PC-9 (cell line): ENCODE results near the gene CCM2L. TPM values are rescaled to one million over a fixed set of nuclear protein-coding genes. Genes with fewer than 3 reads are reported as not detected.

Source experiments
- BruUV-seq: library from RNA; stranded (reverse); fragments of 400-500 nt; replicated peaks from 2 replicates; lab custom pipeline; 2021; lab: Mats Ljungman, UMichigan
- CTCF ChIA-PET: fragments of 300-600 bp; sonication (Branson Sonifier 250); formaldehyde crosslinking; loops from one replicate; lab custom pipeline; 2022; ENCODE audit warnings: antibody characterized with exemption; lab: Charles Lee
- POLR2A ChIA-PET: fragments of 300-600 bp; sonication (Branson Sonifier 250); formaldehyde crosslinking; loops from one replicate; lab custom pipeline; 2022; ENCODE audit warnings: antibody characterized with exemption; ENCODE audit not compliant: unreplicated experiment; lab: Charles Lee
- DNase-seq, 2 experiments: peaks; one replicate each; pipeline versions ENCODE4 v3.0.0 to v3.0.0-alpha.2; 2015 to 2022; ENCODE audit warnings: mixed read lengths in 1 of 2
- H2AFZ ChIP-seq: fragments of 200-600 bp; sonication (generic); 2 replicates; pipeline ENCODE4 v1.8.1; 2017; ENCODE audit warnings: antibody characterized with exemption
- H3F3A ChIP-seq: fragments of 200-600 bp; sonication (generic); 2 replicates; pipeline ENCODE4 v1.8.1; 2017; ENCODE audit warnings: antibody characterized with exemption, mild to moderate bottlenecking, low read depth; ENCODE audit not compliant: insufficient read depth
- H3K27ac ChIP-seq: fragments of 200-600 bp; sonication (generic); 2 replicates; pipeline ENCODE4 v1.6.1; 2016; ENCODE audit warnings: mixed run types
- H3K27me3 ChIP-seq: fragments of 200-600 bp; sonication (generic); 2 replicates; pipeline ENCODE4 v1.6.1; 2016; ENCODE audit warnings: low read depth, mixed run types; ENCODE audit not compliant: insufficient read depth
- H3K36me3 ChIP-seq: fragments of 200-600 bp; sonication (generic); 2 replicates; pipeline ENCODE4 v1.6.1; 2016; ENCODE audit warnings: low read depth, mixed run types
- H3K4me1 ChIP-seq: fragments of 200-600 bp; sonication (generic); replicated peaks from 2 replicates; pipeline ENCODE4 v1.6.1; 2016; ENCODE audit warnings: mixed run types; ENCODE audit not compliant: insufficient read depth
- H3K4me2 ChIP-seq: fragments of 200-600 bp; sonication (generic); 2 replicates; pipeline ENCODE4 v1.6.1; 2017; ENCODE audit warnings: mixed run types
- H3K4me3 ChIP-seq: fragments of 200-600 bp; sonication (generic); 2 replicates; pipeline ENCODE4 v1.6.1; 2016; ENCODE audit warnings: mixed run types
- H3K79me2 ChIP-seq: fragments of 200-600 bp; sonication (generic); 2 replicates; pipeline ENCODE4 v1.6.1; 2017; ENCODE audit warnings: low read depth, mixed run types
- H3K9me2 ChIP-seq: fragments of 200-600 bp; sonication (generic); 2 replicates; pipeline ENCODE4 v1.8.1; 2017; ENCODE audit warnings: mild to moderate bottlenecking; ENCODE audit not compliant: insufficient read depth
- H3K9me3 ChIP-seq: fragments of 200-600 bp; sonication (generic); 2 replicates; pipeline ENCODE4 v1.8.1; 2016; ENCODE audit warnings: low read depth; ENCODE audit not compliant: insufficient read depth
- H4K20me1 ChIP-seq: fragments of 200-600 bp; sonication (generic); 2 replicates; pipeline ENCODE4 v1.8.1; 2017; ENCODE audit not compliant: insufficient read depth
- CTCF ChIP-seq: fragments of 200-600 bp; sonication (generic); conservative IDR thresholded peaks from 2 replicates; pipeline ENCODE4 v1.6.1; 2017; ENCODE audit warnings: mixed run types, antibody characterized with exemption, mild to moderate bottlenecking, moderate library complexity
- EZH2 ChIP-seq: fragments of 200-600 bp; sonication (generic); IDR thresholded peaks from 2 replicates; pipeline ENCODE4 v1.8.0; 2017; ENCODE audit warnings: antibody characterized with exemption, low read depth
- intact Hi-C: fragments of 100-400 bp; cut with micrococcal nuclease; formaldehyde crosslinking; loops from one replicate; pipeline ENCODE4 v1.10.0; 2022; ENCODE audit not compliant: unreplicated experiment
- total RNA-seq: library from RNA; stranded (reverse); gene quantifications from 2 replicates; pipeline ENCODE4 v1.2.3, GENCODE V29; 2021

The CCM2L gene
- total RNA-seq, 1 experiment from 2014 or later: 0.31 TPM

- H3K4me1 ChIP-seq: 0 out of 2 replicates have a peak, but pooled peaks cover 4% of the 10 kb centered on the region
- ChIA-PET CTCF (interaction anchor here (0.6 to 1.1 kb wide), 3 partner anchors 45 to 345 kb away, joined by 3 to 7 read pairs (median 4); no protein-coding TSS in a partner anchor), POLR2A (no interaction called here)
- no peaks in the 10 kb centered on the region for H4K20me1 ChIP-seq
- no TSS peak for BruUV-seq
- H3K9me2 ChIP-seq: no peaks in the 10 kb centered on the region
- H3K4me2 ChIP-seq: peak overlapping the region; percentile 75
- H3F3A ChIP-seq: no peaks in the 10 kb centered on the region
- H3K36me3 ChIP-seq: no peaks in the 10 kb centered on the region
- TF ChIP-seq EZH2 (no peak), CTCF (no peak)
- no peaks in the 10 kb centered on the region for H3K79me2 ChIP-seq
- no peak overlapping the region for H3K27ac ChIP-seq
- H3K4me3 ChIP-seq: peak overlapping the region; percentile 60; the same call in 1 of the 2 replicates
- no peaks in the 10 kb centered on the region for H3K9me3 ChIP-seq
- peak overlapping the region; percentile 68; the same call in 1 of the 2 replicates for H2AFZ ChIP-seq
- intact Hi-C loops: loop anchor here (5.0 kb wide), 1 partner anchor 66 kb away; the partner anchor contains the start of gene PDRG1
- peaks cover 82% of the 10 kb centered on the region for H3K27me3 ChIP-seq
- DNase-seq: peak; percentile 52 to 84
Observed at GRCh38 chr20:32018269-32019155, 8.3 kb downstream of the CCM2L start.

- no peak overlapping the region for H3K4me3 ChIP-seq
- no peaks in the 10 kb centered on the region for H3K36me3 ChIP-seq
- no peak overlapping the region for H3K4me2 ChIP-seq
- H2AFZ ChIP-seq: no peak overlapping the region
- peak in 1 of 2 experiments; percentile 15 for DNase-seq
- 0 out of 2 replicates have a peak, but pooled peaks cover 4% of the 10 kb centered on the region for H3K4me1 ChIP-seq
- POLR2A ChIA-PET: no interaction called here
- no peaks in the 10 kb centered on the region for H3K9me2 ChIP-seq
- no peaks in the 10 kb centered on the region for H4K20me1 ChIP-seq
- H3K27me3 ChIP-seq: peaks cover 85% of the 10 kb centered on the region
- no peaks in the 10 kb centered on the region for H3K9me3 ChIP-seq
- CTCF ChIA-PET: interaction anchor here (0.6 kb wide), 1 partner anchor 346 kb away, joined by 4 read pairs; no protein-coding TSS in a partner anchor
- no peak overlapping the region for H3K27ac ChIP-seq
- no peaks in the 10 kb centered on the region for H3K79me2 ChIP-seq
- BruUV-seq: no TSS peak
- no peaks in the 10 kb centered on the region for H3F3A ChIP-seq
- TF ChIP-seq CTCF (no peak), EZH2 (no peak)
- intact Hi-C loops: loop anchor here (5.0 kb wide), 1 partner anchor 67 kb away; the partner anchor contains the start of gene PDRG1
Observed at GRCh38 chr20:32019156-32019510, 8.9 kb downstream of the CCM2L start.

- 0 out of 2 replicates have a peak, but pooled peaks cover 4% of the 10 kb centered on the region for H3K4me1 ChIP-seq
- H3K79me2 ChIP-seq: no peaks in the 10 kb centered on the region
- intact Hi-C loops: loop anchor here (5.0 kb wide), 1 partner anchor 68 kb away; the partner anchor contains the start of gene PDRG1
- TF ChIP-seq CTCF: no peak
- no peak for TF ChIP-seq EZH2
- no peak overlapping the region for H3K27ac ChIP-seq
- no peaks in the 10 kb centered on the region for H3K36me3 ChIP-seq
- ChIA-PET CTCF (interaction anchor here (0.6 kb wide), 1 partner anchor 346 kb away, joined by 4 read pairs; no protein-coding TSS in a partner anchor), POLR2A (interaction anchor here (0.6 kb wide), 1 partner anchor 204 kb away, joined by 6 read pairs; no protein-coding TSS in a partner anchor)
- no peaks in the 10 kb centered on the region for H3K9me2 ChIP-seq
- no peak overlapping the region for H2AFZ ChIP-seq
- H3K4me2 ChIP-seq: no peak overlapping the region
- no TSS peak for BruUV-seq
- no peak for DNase-seq
- H3F3A ChIP-seq: no peaks in the 10 kb centered on the region
- no peaks in the 10 kb centered on the region for H4K20me1 ChIP-seq
- no peaks in the 10 kb centered on the region for H3K9me3 ChIP-seq
- H3K27me3 ChIP-seq: peaks cover 84% of the 10 kb centered on the region
- H3K4me3 ChIP-seq: no peak overlapping the region
Observed at GRCh38 chr20:32019563-32020463, 9.6 kb downstream of the CCM2L start.
